Measurements from ENCODE around the gene RAD17. TPM values are rescaled to one million over a fixed set of nuclear protein-coding genes. Genes with fewer than 3 reads are reported as not detected.
A peak's percentile ranks its signal among the peaks of the same experiment; 100 is the strongest.
"Not testable (repeated sequence)": the region's sequence is repeated elsewhere in the genome, so short reads cannot be mapped to it uniquely, and the experiment has no call there.

The RAD17 gene
- polyA plus RNA-seq (2011; rRNA removed) = 19.4 and 20.5 TPM in 2 replicates
- 19.0 and 19.5 TPM in 2 replicates for polyA minus RNA-seq (2011; rRNA and poly(A)+ RNA removed)

GRCh38 chr5:69369340-69370121, at the start of gene RAD17, which contains the start of the genes AK6 and TAF9:
RAD17 (plus strand) TSS chr5:69369818; CDS start chr5:69372209, 2,391 bp downstream.
AK6 (minus strand) TSS chr5:69369520; CDS start chr5:69369490, 30 bp downstream.
TAF9 (minus strand) TSS chr5:69369520; CDS start chr5:69365737, 3,783 bp downstream.
- ChIA-PET CTCF (interaction anchor here (1.0 to 1.5 kb wide), 3 partner anchors 276 to 327 kb away, joined by 3 to 9 read pairs (median 6); partner anchors contain the start of gene SLC30A5), POLR2A (interaction anchor here (0.5 to 1.7 kb wide), 5 partner anchors 13 to 276 kb away, joined by 3 to 7 read pairs (median 4); partner anchors contain the start of genes CCDC125 and SLC30A5)
- Histone ChIP-seq H3K27me3 (ENCODE audit: control insufficient read depth, insufficient read depth, low read length) (no peaks in the 10 kb centered on the region), H3K4me3 (ENCODE audit: low read depth, low read length) (peak within 1 kb of the TSS; percentile 95), H3K9me3 (ENCODE audit: control insufficient read depth, insufficient read depth, low read length) (no peaks in the 10 kb centered on the region), H3K27ac (ENCODE audit: low read depth, low read length) (peak within 1 kb of the TSS; percentile 89)
- TF ChIP-seq CTCF (IDR thresholded peaks at IDR 0.05; ENCODE audit: low read depth, low read length) = no peak
- peak; percentile 71 for DNase-seq (ENCODE audit: low read depth, low spot score)

GRCh38 chr5:69326365-69326764, 43.3 kb upstream of the RAD17 start:
- H3K4me3 ChIP-seq (ENCODE audit: low read depth, low read length) = no peak overlapping the region
- DNase-seq (ENCODE audit: low read depth, low spot score) = no peak
- no peak overlapping the region for H3K27ac ChIP-seq (ENCODE audit: low read depth, low read length)
- TF ChIP-seq CTCF (IDR thresholded peaks at IDR 0.05; ENCODE audit: low read depth, low read length) = no peak
- ChIA-PET POLR2A (no interaction called here), CTCF (no interaction called here)
- no peaks in the 10 kb centered on the region for H3K27me3 ChIP-seq (ENCODE audit: control insufficient read depth, insufficient read depth, low read length)
- no peaks in the 10 kb centered on the region for H3K9me3 ChIP-seq (ENCODE audit: control insufficient read depth, insufficient read depth, low read length)

DNA sequence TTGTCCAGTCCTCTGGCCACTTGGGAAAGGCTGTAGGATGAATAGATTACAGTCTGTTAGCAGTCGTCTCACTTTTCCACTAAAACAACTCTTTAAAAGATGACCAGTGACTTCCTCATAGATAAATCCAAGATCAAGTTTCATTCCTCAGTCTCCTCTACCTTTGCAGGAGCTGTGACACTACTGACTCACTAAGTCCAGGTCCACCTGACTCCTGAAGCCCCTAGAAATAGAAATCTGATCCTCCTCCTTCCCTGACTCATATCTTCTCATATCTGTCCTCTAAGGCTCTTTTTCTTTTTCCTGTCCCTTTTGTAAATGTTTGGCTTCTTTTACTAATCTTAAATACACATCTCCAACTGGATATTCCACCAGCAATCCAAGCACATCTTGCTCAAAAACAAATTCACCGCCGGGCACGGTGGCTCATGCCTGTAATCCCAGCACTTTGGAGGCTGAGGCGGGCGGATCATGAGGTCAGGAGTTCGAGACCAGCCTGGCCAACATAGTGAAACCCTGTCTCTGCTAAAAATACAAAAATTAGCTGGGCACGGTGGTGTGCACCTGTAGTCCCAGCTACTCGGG, 39.6 kb upstream of the RAD17 start:
- H3K27ac ChIP-seq (ENCODE audit: low read depth, low read length) = no peak overlapping the region
- no peak overlapping the region for H3K4me3 ChIP-seq (ENCODE audit: low read depth, low read length)
- no peaks in the 10 kb centered on the region; the same call in 1 of the 2 replicates for H3K9me3 ChIP-seq (ENCODE audit: control insufficient read depth, insufficient read depth, low read length)
- CTCF ChIA-PET = interaction anchor here (0.7 kb wide), 1 partner anchor 47 kb away, joined by 4 read pairs; no protein-coding TSS in a partner anchor
- TF ChIP-seq CTCF (IDR thresholded peaks at IDR 0.05; ENCODE audit: low read depth, low read length) = no peak
- no peaks in the 10 kb centered on the region for H3K27me3 ChIP-seq (ENCODE audit: control insufficient read depth, insufficient read depth, low read length)
- no peak for DNase-seq (ENCODE audit: low read depth, low spot score)
- POLR2A ChIA-PET = no interaction called here

DNA sequence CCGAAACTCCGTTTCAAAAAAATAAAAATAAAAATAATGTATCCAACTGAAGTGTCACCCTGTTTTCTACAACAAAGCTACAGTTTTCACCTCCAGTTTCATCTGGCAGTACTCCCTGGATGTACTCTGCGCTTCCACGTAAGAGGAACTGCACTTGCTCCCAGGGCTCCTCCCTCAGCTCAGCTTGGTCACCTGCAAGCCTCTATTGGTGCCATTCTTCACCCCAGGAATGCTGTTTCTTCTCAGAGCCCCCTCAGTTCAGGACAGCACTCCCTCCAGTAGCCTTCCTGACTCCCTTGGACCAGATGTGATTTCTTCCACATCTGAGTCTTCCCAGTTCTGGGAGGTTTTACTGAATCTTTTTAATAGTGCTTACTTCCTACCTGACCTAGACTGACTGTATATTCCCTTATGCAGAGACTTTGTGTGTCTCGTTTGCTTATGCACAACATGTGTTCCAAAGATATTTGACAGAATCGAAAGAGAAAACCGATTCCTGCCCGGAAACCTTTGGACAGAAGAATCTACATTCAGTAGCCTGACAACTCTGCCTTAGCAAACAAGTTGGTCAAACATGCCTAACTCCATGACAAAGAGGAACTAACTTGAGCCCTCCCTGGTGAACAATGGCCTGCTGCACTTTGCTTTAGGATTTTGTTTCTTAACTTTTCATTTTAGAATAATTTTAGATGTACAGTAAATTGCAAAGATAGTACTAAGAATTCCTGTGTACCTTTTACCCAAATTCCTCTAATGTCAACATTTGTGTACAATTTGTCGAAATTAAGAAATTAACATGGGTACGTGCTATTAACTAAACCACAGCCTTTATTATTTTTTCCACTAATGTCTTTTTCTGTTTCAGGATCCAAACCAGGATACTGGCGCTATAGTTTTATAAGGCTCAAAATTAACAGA, 37.8 kb upstream of the RAD17 start:
- CTCF ChIA-PET = interaction anchor here (1.2 to 1.4 kb wide), 2 partner anchors 238 to 239 kb away, joined by 4 to 7 read pairs; partner anchors contain the start of gene SLC30A5
- POLR2A ChIA-PET = interaction anchor here (1.0 kb wide), 1 partner anchor 38 kb away, joined by 3 read pairs; the partner anchor contains the start of gene RAD17

DNA sequence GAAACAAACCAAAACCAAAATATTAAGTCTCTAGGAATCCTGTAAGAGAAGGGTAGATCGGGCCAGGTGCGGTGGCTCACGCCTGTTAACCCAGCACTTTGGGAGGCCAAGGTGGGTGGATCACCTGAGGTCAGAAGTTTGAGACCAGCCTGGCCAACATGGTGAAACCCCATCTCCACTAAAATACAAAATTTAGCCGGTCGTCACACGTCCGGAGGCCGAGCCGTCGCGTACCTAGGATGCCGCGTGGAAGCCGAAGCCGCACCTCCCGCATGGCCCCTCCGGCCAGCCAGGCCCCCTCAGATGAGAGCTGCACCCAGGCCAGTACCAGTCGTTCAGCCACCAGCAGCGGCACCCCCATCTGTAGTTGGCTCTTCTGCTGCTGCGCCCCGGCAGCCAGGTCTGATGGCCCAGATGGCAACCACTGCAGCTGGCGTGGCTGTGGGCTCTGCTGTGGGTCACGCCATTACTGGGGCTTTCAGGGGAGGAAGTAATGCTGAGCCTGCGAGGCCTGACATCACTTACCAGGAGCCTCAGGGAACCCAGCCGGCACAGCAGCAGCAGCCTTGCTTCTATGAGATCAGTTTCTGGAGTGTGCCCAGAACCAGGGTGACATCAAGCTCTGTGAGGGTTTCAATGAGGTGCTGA, 35.8 kb upstream of the RAD17 start:
- ChIA-PET POLR2A (interaction anchor here (0.6 to 0.7 kb wide), 2 partner anchors 40 to 118 kb away, joined by 3 to 4 read pairs; no protein-coding TSS in a partner anchor), CTCF (interaction anchor here (0.6 to 4.8 kb wide), 18 partner anchors 9 to 291 kb away, joined by 3 to 58 read pairs (median 4); partner anchors contain the start of genes CDK7 and SLC30A5)
- not testable (repeated sequence) for H3K27ac ChIP-seq (ENCODE audit: low read depth, low read length); H3K4me3 ChIP-seq (ENCODE audit: low read depth, low read length); H3K27me3 ChIP-seq (ENCODE audit: control insufficient read depth, insufficient read depth, low read length); H3K9me3 ChIP-seq (ENCODE audit: control insufficient read depth, insufficient read depth, low read length); DNase-seq (ENCODE audit: low read depth, low spot score)

More for the DNA sequence above, 37.8 kb upstream of the RAD17 start:
- no peak for DNase-seq (ENCODE audit: low read depth, low spot score)
- Histone ChIP-seq H3K9me3 (ENCODE audit: control insufficient read depth, insufficient read depth, low read length) (no peaks in the 10 kb centered on the region; the same call in 1 of the 2 replicates), H3K27ac (ENCODE audit: low read depth, low read length) (no peak overlapping the region), H3K4me3 (ENCODE audit: low read depth, low read length) (peak overlapping the region; percentile 76), H3K27me3 (ENCODE audit: control insufficient read depth, insufficient read depth, low read length) (no peaks in the 10 kb centered on the region)
- TF ChIP-seq CTCF (IDR thresholded peaks at IDR 0.05; ENCODE audit: low read depth, low read length) = no peak
